ENCODE results near the gene DSCAM. TPM values are rescaled to one million over a fixed set of nuclear protein-coding genes. Genes with fewer than 3 reads are reported as not detected.

The DSCAM gene
- polyA plus RNA-seq, 3 donors = not detected

GRCh38 chr21:40294345-40294744 lies 552.6 kb downstream of the DSCAM start:
- Histone ChIP-seq H3K9me3 (replicated peaks in 1 of 2; ENCODE audit: control insufficient read depth in 1 of 2, insufficient read depth in 1 of 2, low read length in 2 of 2) (no peaks in the 10 kb centered on the region), H3K4me2 (replicated peaks; ENCODE audit: extremely low read depth, low read length, poor library complexity, severe bottlenecking) (no peak overlapping the region), H3K79me2 (ENCODE audit: insufficient read depth, low read length) (no peaks in the 10 kb centered on the region), H3K9ac (ENCODE audit: insufficient read depth, low read length, poor library complexity, severe bottlenecking) (no peak overlapping the region), H2AFZ (ENCODE audit: insufficient read depth, low read depth, low read length, poor library complexity, severe bottlenecking) (no peak overlapping the region), H4K20me1 (ENCODE audit: insufficient read depth, low read length) (no peaks in the 10 kb centered on the region), H3K27ac (ENCODE audit: low read depth in 1 of 2, low read length in 2 of 2) (no peak overlapping the region), H3K4me1 (ENCODE audit: control insufficient read depth in 1 of 2, insufficient read depth in 2 of 2, low read length in 2 of 2) (no peaks in the 10 kb centered on the region), H3K36me3 (replicated peaks in 1 of 2; ENCODE audit: control insufficient read depth in 1 of 2, insufficient read depth in 2 of 2, low read length in 2 of 2) (no peaks in the 10 kb centered on the region), H3K27me3 (ENCODE audit: control insufficient read depth in 2 of 2, insufficient read depth in 2 of 2, low read length in 2 of 2) (no peaks in the 10 kb centered on the region), H3K4me3 (replicated peaks in 1 of 3; ENCODE audit: low read depth in 2 of 3, low read length in 3 of 3) (no peak overlapping the region)
- H3K27ac Mint-ChIP-seq = no peak overlapping the region
- H3K4me1 Mint-ChIP-seq = no peaks in the 10 kb centered on the region
- peaks cover 0 to 2% (median 0%) of the 10 kb centered on the region in 3 donors for H3K27me3 Mint-ChIP-seq (ENCODE audit: low read depth in 3 of 3)
- no peak for TF ChIP-seq CTCF (IDR thresholded peaks at IDR 0.05)
- H3K4me3 Mint-ChIP-seq = no peak overlapping the region
- H3K9me3 Mint-ChIP-seq = peaks cover 0 to 13% (median 3%) of the 10 kb centered on the region in 7 donors
- H3K36me3 Mint-ChIP-seq = no peaks in the 10 kb centered on the region
- WGBS (ENCODE audit: insufficient coverage) = no CpG with 5 or more reads among the region's 2 CpGs
- DNase-seq = no peak
- intact Hi-C loops (cut with micrococcal nuclease) = no loop called here

GRCh38 chr21:40291560-40291959 lies 555.4 kb downstream of the DSCAM start:
- 89% methylated on average over 6 of the region's 7 CpGs for WGBS (ENCODE audit: insufficient coverage)
- H3K4me1 ChIP-seq (ENCODE audit: control insufficient read depth in 1 of 2, insufficient read depth in 2 of 2, low read length in 2 of 2) = no peaks in the 10 kb centered on the region
- no peak overlapping the region for H3K27ac Mint-ChIP-seq
- no peaks in the 10 kb centered on the region for H4K20me1 ChIP-seq (ENCODE audit: insufficient read depth, low read length)
- H3K4me3 Mint-ChIP-seq = no peak overlapping the region
- H3K4me2 ChIP-seq (replicated peaks; ENCODE audit: extremely low read depth, low read length, poor library complexity, severe bottlenecking) = no peak overlapping the region
- no peak overlapping the region for H3K27ac ChIP-seq (ENCODE audit: low read depth in 1 of 2, low read length in 2 of 2)
- DNase-seq = no peak
- H3K27me3 Mint-ChIP-seq (ENCODE audit: low read depth in 3 of 3) = peaks cover 0 to 2% (median 0%) of the 10 kb centered on the region in 3 donors
- H3K36me3 ChIP-seq (replicated peaks in 1 of 2; ENCODE audit: control insufficient read depth in 1 of 2, insufficient read depth in 2 of 2, low read length in 2 of 2) = no peaks in the 10 kb centered on the region
- no peaks in the 10 kb centered on the region for H3K36me3 Mint-ChIP-seq
- no peaks in the 10 kb centered on the region for H3K4me1 Mint-ChIP-seq
- TF ChIP-seq CTCF (IDR thresholded peaks at IDR 0.05) = no peak
- no peak overlapping the region for H3K9ac ChIP-seq (ENCODE audit: insufficient read depth, low read length, poor library complexity, severe bottlenecking)
- no peak overlapping the region for H2AFZ ChIP-seq (ENCODE audit: insufficient read depth, low read depth, low read length, poor library complexity, severe bottlenecking)
- intact Hi-C loops (cut with micrococcal nuclease) = no loop called here
- H3K9me3 Mint-ChIP-seq = peaks cover 3 to 22% (median 7%) of the 10 kb centered on the region in 7 donors
- no peaks in the 10 kb centered on the region for H3K27me3 ChIP-seq (ENCODE audit: control insufficient read depth in 2 of 2, insufficient read depth in 2 of 2, low read length in 2 of 2)
- H3K4me3 ChIP-seq (replicated peaks in 1 of 3; ENCODE audit: low read depth in 2 of 3, low read length in 3 of 3) = no peak overlapping the region
- H3K9me3 ChIP-seq (replicated peaks in 1 of 2; ENCODE audit: control insufficient read depth in 1 of 2, insufficient read depth in 1 of 2, low read length in 2 of 2) = peaks cover 8 to 12% of the 10 kb centered on the region in 2 donors
- H3K79me2 ChIP-seq (ENCODE audit: insufficient read depth, low read length) = no peaks in the 10 kb centered on the region
